Astrocyte (in vitro differentiated cells and primary cell): ENCODE measurements around the gene RAI2. TPM values are rescaled to one million over a fixed set of nuclear protein-coding genes. Genes with fewer than 3 reads are reported as not detected.

Source experiments
- DNase-seq: peaks from one replicate; pipeline ENCODE4 v3.0.0-alpha.2; 2010; ENCODE audit warnings: low read depth
- FAIRE-seq: peaks from 2 replicates; lab custom pipeline; 2011; peaks lifted over from hg19 to GRCh38; lab: Jason Lieb, UNC
- H2AFZ ChIP-seq: 2 replicates; pipeline ENCODE4 v1.6.0; 2012; ENCODE audit warnings: low read depth, low read length, inconsistent platforms
- H3K27ac ChIP-seq: 2 replicates; pipeline ENCODE4 v1.5.1; 2011; ENCODE audit warnings: low read depth, low read length, inconsistent platforms
- H3K27me3 ChIP-seq: 2 replicates; pipeline ENCODE4 v1.6.0; 2011; ENCODE audit warnings: low read length, inconsistent platforms; ENCODE audit not compliant: insufficient read depth
- H3K36me3 ChIP-seq: 2 replicates; pipeline ENCODE4 v1.5.1; 2011; ENCODE audit warnings: low read length, inconsistent platforms; ENCODE audit not compliant: insufficient read depth
- H3K4me1 ChIP-seq: 2 replicates; pipeline ENCODE4 v1.5.1; 2011; ENCODE audit warnings: low read length, inconsistent platforms; ENCODE audit not compliant: insufficient read depth
- H3K4me2 ChIP-seq: 2 replicates; pipeline ENCODE4 v1.6.0; 2012; ENCODE audit warnings: low read length, inconsistent platforms
- H3K4me3 ChIP-seq: 2 replicates; pipeline ENCODE4 v1.5.1; 2011; ENCODE audit warnings: low read depth, mild to moderate bottlenecking, low read length, inconsistent platforms; ENCODE audit not compliant: insufficient read depth
- H3K79me2 ChIP-seq: 2 replicates; pipeline ENCODE4 v1.6.0; 2012; ENCODE audit warnings: mild to moderate bottlenecking, low read length, inconsistent platforms; ENCODE audit not compliant: insufficient read depth
- H3K9ac ChIP-seq: 2 replicates; pipeline ENCODE4 v1.6.0; 2012; ENCODE audit warnings: mild to moderate bottlenecking, low read length, inconsistent platforms
- H3K9me3 ChIP-seq: 2 replicates; pipeline ENCODE4 v1.5.1; 2012; ENCODE audit warnings: low read depth, mild to moderate bottlenecking, low read length, inconsistent platforms; ENCODE audit not compliant: insufficient read depth
- H4K20me1 ChIP-seq: 2 replicates; pipeline ENCODE4 v1.6.0; 2012; ENCODE audit warnings: low read length, inconsistent platforms; ENCODE audit not compliant: insufficient read depth
- H3K27ac Mint-ChIP-seq: one replicate; pipeline ENCODE4 v1.8.0; 2021; ENCODE audit warnings: mild to moderate bottlenecking, mixed read lengths; ENCODE audit not compliant: unreplicated experiment
- H3K27me3 Mint-ChIP-seq: one replicate; pipeline ENCODE4 v1.8.0; 2021; ENCODE audit warnings: low read depth, mixed read lengths; ENCODE audit not compliant: unreplicated experiment
- H3K36me3 Mint-ChIP-seq: one replicate; pipeline ENCODE4 v1.8.0; 2021; ENCODE audit warnings: low read depth, mixed read lengths; ENCODE audit not compliant: unreplicated experiment
- H3K4me1 Mint-ChIP-seq: one replicate; pipeline ENCODE4 v1.8.0; 2021; ENCODE audit warnings: low read depth, mixed read lengths; ENCODE audit not compliant: unreplicated experiment
- H3K4me3 Mint-ChIP-seq: one replicate; pipeline ENCODE4 v1.8.0; 2021; ENCODE audit warnings: mild to moderate bottlenecking, moderate library complexity, mixed read lengths; ENCODE audit not compliant: unreplicated experiment
- H3K9me3 Mint-ChIP-seq: one replicate; pipeline ENCODE4 v1.8.0; 2021; ENCODE audit warnings: mild to moderate bottlenecking, mixed read lengths; ENCODE audit not compliant: unreplicated experiment
- EZH2 ChIP-seq: IDR thresholded peaks from 2 replicates; pipeline ENCODE4 v1.6.1; 2012; ENCODE audit warnings: mild to moderate bottlenecking, low read length, inconsistent platforms; ENCODE audit not compliant: insufficient read depth
- total RNA-seq: library from RNA; stranded (reverse); gene quantifications from 2 replicates; pipeline ENCODE4 v1.2.1, GENCODE V29; 2021
- TF ChIP-seq, protein P1 (sequence below): IDR thresholded peaks from 2 replicates; pipeline ENCODE4 v1.5.1; 2011; ENCODE audit warnings: low read depth, mild to moderate bottlenecking, inconsistent platforms, low read length, moderate library complexity; ENCODE audit not compliant: insufficient read depth

RAI2 gene
- total RNA-seq, 1 donor from 2014 or later, result 0.66 TPM

GRCh38 chrX:17830211-17830610 is 30.9 kb downstream of the RAI2 start:
- Histone ChIP-seq H3K4me3 (no peak overlapping the region), H3K79me2 (no peaks in the 10 kb centered on the region), H4K20me1 (no peaks in the 10 kb centered on the region), H3K27me3 (no peaks in the 10 kb centered on the region), H2AFZ (no peak overlapping the region), H3K27ac (no peak overlapping the region), H3K4me2 (no peak overlapping the region), H3K9ac (no peak overlapping the region), H3K9me3 (no peaks in the 10 kb centered on the region), H3K4me1 (no peaks in the 10 kb centered on the region), H3K36me3 (no peaks in the 10 kb centered on the region)
- DNase-seq (no peak), FAIRE-seq (peak; percentile 70)
- peaks cover 11% of the 10 kb centered on the region for H3K27me3 Mint-ChIP-seq
- H3K36me3 Mint-ChIP-seq, result peaks cover 2% of the 10 kb centered on the region
- H3K27ac Mint-ChIP-seq, result no peak overlapping the region
- H3K4me3 Mint-ChIP-seq, result no peak overlapping the region
- no peaks in the 10 kb centered on the region for H3K4me1 Mint-ChIP-seq
- TF ChIP-seq, protein P1, sequence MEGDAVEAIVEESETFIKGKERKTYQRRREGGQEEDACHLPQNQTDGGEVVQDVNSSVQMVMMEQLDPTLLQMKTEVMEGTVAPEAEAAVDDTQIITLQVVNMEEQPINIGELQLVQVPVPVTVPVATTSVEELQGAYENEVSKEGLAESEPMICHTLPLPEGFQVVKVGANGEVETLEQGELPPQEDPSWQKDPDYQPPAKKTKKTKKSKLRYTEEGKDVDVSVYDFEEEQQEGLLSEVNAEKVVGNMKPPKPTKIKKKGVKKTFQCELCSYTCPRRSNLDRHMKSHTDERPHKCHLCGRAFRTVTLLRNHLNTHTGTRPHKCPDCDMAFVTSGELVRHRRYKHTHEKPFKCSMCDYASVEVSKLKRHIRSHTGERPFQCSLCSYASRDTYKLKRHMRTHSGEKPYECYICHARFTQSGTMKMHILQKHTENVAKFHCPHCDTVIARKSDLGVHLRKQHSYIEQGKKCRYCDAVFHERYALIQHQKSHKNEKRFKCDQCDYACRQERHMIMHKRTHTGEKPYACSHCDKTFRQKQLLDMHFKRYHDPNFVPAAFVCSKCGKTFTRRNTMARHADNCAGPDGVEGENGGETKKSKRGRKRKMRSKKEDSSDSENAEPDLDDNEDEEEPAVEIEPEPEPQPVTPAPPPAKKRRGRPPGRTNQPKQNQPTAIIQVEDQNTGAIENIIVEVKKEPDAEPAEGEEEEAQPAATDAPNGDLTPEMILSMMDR, result no peak
- TF ChIP-seq EZH2, result no peak
- peaks cover 5% of the 10 kb centered on the region for H3K9me3 Mint-ChIP-seq

DNA sequence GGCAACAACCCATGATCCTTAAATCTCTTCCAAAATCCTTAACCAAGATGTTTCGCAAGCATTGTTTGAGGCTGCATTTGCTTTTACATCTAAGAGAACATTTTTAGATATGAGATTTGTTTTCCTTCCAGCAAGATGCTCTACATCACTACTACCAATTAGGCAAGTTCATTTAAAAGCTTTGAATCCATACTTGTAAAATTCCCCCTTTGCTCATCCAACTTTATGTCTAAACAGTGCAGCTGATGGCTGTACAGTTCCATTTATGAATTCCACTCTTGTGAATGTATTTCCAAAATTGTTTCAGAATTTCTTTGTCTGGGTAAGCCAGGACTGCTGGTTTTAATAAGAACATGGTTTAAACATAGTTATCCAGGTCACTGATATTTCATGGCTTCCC is 31.5 kb downstream of the RAI2 start:
- Histone ChIP-seq H3K4me1 (no peaks in the 10 kb centered on the region), H3K4me2 (no peak overlapping the region), H4K20me1 (no peaks in the 10 kb centered on the region), H3K36me3 (no peaks in the 10 kb centered on the region), H3K9ac (no peak overlapping the region), H2AFZ (no peak overlapping the region), H3K4me3 (no peak overlapping the region), H3K79me2 (no peaks in the 10 kb centered on the region), H3K9me3 (no peaks in the 10 kb centered on the region), H3K27me3 (no peaks in the 10 kb centered on the region), H3K27ac (no peak overlapping the region)
- DNase-seq (no peak), FAIRE-seq (peak; percentile 91)
- TF ChIP-seq, protein P1, result no peak
- no peak for TF ChIP-seq EZH2
- H3K27ac Mint-ChIP-seq, result no peak overlapping the region
- H3K4me1 Mint-ChIP-seq, result no peaks in the 10 kb centered on the region
- H3K27me3 Mint-ChIP-seq, result peaks cover 9% of the 10 kb centered on the region
- peaks cover 5% of the 10 kb centered on the region for H3K9me3 Mint-ChIP-seq
- H3K4me3 Mint-ChIP-seq, result no peak overlapping the region
- peaks cover 2% of the 10 kb centered on the region for H3K36me3 Mint-ChIP-seq

DNA sequence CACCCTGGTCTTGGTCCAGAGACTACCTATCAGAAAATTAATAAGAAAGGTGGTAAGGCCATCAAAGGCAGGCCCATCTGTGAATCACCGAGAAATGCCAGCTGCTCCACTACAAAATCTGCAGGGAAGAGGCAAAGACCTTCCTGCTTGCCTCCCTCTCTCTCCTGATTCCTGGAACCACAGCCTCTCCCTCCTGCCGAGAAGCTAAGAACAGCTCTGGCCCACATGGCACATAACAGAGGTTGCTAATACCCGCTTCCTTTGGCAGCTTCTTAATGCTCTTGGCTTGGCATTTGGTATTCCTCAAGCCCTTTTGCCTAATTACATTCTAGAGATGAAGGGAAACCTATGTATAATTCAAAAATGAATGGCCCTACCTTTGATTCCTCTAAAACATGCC is 32.9 kb downstream of the RAI2 start:
- Mint-ChIP-seq H3K36me3 (peaks cover 2% of the 10 kb centered on the region), H3K4me3 (no peak overlapping the region), H3K27me3 (peaks cover 2% of the 10 kb centered on the region), H3K9me3 (peaks cover 5% of the 10 kb centered on the region), H3K27ac (no peak overlapping the region), H3K4me1 (no peaks in the 10 kb centered on the region)
- Histone ChIP-seq H2AFZ (no peak overlapping the region), H3K4me3 (no peak overlapping the region), H3K27me3 (no peaks in the 10 kb centered on the region), H3K27ac (no peak overlapping the region), H3K9ac (no peak overlapping the region), H3K9me3 (no peaks in the 10 kb centered on the region), H3K4me1 (no peaks in the 10 kb centered on the region), H4K20me1 (no peaks in the 10 kb centered on the region), H3K4me2 (no peak overlapping the region), H3K36me3 (no peaks in the 10 kb centered on the region), H3K79me2 (no peaks in the 10 kb centered on the region)
- TF ChIP-seq, protein P1, result no peak
- no peak for TF ChIP-seq EZH2
- DNase-seq (no peak), FAIRE-seq (no peak)
